ENCODE measurements around the gene TMEM120B. TPM values are rescaled to one million over a fixed set of nuclear protein-coding genes. Genes with fewer than 3 reads are reported as not detected.

TMEM120B gene
- total and polyA plus RNA-seq, 2 of the 13 experiments (the other 11 are each of a cell fraction or from before 2014, with no cell fraction given) = 7.1 to 12.9 TPM

GRCh38 chr12:121712461-121713256, at the start of gene TMEM120B (continued):
- TF ChIP-seq, protein P1, sequence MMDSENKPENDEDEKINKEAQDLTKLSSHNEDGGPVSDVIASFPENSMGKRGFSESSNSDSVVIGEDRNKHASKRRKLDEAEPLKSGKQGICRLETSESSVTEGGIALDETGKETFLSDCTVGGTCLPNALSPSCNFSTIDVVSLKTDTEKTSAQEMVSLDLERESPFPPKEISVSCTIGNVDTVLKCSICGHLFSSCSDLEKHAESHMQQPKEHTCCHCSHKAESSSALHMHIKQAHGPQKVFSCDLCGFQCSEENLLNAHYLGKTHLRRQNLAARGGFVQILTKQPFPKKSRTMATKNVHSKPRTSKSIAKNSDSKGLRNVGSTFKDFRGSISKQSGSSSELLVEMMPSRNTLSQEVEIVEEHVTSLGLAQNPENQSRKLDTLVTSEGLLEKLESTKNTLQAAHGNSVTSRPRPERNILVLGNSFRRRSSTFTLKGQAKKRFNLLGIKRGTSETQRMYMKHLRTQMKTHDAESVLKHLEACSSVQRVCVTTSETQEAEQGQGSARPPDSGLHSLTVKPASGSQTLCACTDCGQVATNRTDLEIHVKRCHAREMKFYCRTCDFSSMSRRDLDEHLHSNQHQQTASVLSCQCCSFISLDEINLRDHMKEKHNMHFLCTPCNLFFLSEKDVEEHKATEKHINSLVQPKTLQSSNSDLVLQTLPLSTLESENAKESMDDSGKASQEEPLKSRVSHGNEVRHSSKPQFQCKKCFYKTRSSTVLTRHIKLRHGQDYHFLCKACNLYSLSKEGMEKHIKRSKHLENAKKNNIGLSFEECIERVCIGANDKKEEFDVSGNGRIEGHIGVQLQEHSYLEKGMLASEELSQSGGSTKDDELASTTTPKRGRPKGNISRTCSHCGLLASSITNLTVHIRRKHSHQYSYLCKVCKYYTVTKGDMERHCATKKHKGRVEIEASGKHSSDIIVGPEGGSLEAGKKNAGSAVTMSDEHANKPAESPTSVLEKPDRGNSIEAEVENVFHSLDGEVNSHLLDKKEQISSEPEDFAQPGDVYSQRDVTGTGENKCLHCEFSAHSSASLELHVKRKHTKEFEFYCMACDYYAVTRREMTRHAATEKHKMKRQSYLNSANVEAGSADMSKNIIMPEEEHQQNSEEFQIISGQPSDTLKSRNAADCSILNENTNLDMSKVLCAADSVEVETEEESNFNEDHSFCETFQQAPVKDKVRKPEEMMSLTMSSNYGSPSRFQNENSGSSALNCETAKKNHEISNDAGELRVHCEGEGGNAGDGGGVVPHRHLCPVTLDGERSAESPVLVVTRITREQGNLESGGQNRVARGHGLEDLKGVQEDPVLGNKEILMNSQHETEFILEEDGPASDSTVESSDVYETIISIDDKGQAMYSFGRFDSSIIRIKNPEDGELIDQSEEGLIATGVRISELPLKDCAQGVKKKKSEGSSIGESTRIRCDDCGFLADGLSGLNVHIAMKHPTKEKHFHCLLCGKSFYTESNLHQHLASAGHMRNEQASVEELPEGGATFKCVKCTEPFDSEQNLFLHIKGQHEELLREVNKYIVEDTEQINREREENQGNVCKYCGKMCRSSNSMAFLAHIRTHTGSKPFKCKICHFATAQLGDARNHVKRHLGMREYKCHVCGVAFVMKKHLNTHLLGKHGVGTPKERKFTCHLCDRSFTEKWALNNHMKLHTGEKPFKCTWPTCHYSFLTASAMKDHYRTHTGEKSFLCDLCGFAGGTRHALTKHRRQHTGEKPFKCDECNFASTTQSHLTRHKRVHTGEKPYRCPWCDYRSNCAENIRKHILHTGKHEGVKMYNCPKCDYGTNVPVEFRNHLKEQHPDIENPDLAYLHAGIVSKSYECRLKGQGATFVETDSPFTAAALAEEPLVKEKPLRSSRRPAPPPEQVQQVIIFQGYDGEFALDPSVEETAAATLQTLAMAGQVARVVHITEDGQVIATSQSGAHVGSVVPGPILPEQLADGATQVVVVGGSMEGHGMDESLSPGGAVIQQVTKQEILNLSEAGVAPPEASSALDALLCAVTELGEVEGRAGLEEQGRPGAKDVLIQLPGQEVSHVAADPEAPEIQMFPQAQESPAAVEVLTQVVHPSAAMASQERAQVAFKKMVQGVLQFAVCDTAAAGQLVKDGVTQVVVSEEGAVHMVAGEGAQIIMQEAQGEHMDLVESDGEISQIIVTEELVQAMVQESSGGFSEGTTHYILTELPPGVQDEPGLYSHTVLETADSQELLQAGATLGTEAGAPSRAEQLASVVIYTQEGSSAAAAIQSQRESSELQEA (CRISPR knock-in tag; IDR thresholded peaks at IDR 0.05; ENCODE audit: not compliant biosample characterization) = no peak
- TF ChIP-seq ZNF850 (CRISPR knock-in tag; conservative IDR thresholded peaks at IDR 0.05) (no peak), ZNF562 (CRISPR knock-in tag; IDR thresholded peaks at IDR 0.05; ENCODE audit: borderline replicate concordance) (no peak), SRY (CRISPR knock-in tag; IDR thresholded peaks at IDR 0.05) (peak; percentile 32; the same call in 1 of the 2 replicates), JDP2 (CRISPR knock-in tag; IDR thresholded peaks at IDR 0.05; ENCODE audit: borderline replicate concordance) (no peak), STAT6 (CRISPR knock-in tag; IDR thresholded peaks at IDR 0.05; ENCODE audit: borderline replicate concordance) (no peak), SP140L (CRISPR knock-in tag; IDR thresholded peaks at IDR 0.05; ENCODE audit: borderline replicate concordance) (no peak), FOXA1 (IDR thresholded peaks at IDR 0.05) (no peak), FOXA1 (CRISPR knock-in tag; IDR thresholded peaks at IDR 0.05) (no peak), ZFP37 (CRISPR knock-in tag; IDR thresholded peaks at IDR 0.05; ENCODE audit: borderline replicate concordance) (no peak), GLI4 (CRISPR knock-in tag; IDR thresholded peaks at IDR 0.05; ENCODE audit: borderline replicate concordance) (no peak), JUND (CRISPR knock-in tag; IDR thresholded peaks at IDR 0.05) (no peak)
- TF ChIP-seq, protein P2, sequence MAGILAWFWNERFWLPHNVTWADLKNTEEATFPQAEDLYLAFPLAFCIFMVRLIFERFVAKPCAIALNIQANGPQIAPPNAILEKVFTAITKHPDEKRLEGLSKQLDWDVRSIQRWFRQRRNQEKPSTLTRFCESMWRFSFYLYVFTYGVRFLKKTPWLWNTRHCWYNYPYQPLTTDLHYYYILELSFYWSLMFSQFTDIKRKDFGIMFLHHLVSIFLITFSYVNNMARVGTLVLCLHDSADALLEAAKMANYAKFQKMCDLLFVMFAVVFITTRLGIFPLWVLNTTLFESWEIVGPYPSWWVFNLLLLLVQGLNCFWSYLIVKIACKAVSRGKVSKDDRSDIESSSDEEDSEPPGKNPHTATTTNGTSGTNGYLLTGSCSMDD (CRISPR knock-in tag; IDR thresholded peaks at IDR 0.05) = no peak
- TF ChIP-seq, protein P3, sequence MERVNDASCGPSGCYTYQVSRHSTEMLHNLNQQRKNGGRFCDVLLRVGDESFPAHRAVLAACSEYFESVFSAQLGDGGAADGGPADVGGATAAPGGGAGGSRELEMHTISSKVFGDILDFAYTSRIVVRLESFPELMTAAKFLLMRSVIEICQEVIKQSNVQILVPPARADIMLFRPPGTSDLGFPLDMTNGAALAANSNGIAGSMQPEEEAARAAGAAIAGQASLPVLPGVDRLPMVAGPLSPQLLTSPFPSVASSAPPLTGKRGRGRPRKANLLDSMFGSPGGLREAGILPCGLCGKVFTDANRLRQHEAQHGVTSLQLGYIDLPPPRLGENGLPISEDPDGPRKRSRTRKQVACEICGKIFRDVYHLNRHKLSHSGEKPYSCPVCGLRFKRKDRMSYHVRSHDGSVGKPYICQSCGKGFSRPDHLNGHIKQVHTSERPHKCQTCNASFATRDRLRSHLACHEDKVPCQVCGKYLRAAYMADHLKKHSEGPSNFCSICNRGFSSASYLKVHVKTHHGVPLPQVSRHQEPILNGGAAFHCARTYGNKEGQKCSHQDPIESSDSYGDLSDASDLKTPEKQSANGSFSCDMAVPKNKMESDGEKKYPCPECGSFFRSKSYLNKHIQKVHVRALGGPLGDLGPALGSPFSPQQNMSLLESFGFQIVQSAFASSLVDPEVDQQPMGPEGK (CRISPR knock-in tag; IDR thresholded peaks at IDR 0.05) = peak; percentile 72
